GM21526 (cell line): Measurements from ENCODE around the gene ASTN2.
"Not testable (repeated sequence)": the region's sequence is repeated elsewhere in the genome, so short reads cannot be mapped to it uniquely, and the experiment has no call there.

Experiments
- ATAC-seq: cut with Tn5 transposase; IDR thresholded peaks from one replicate; pipeline ENCODE4 v1.9.1; 2021; ENCODE audit warnings: moderate library complexity; ENCODE audit not compliant: unreplicated experiment, low FRiP score

ASTN2 gene

DNA sequence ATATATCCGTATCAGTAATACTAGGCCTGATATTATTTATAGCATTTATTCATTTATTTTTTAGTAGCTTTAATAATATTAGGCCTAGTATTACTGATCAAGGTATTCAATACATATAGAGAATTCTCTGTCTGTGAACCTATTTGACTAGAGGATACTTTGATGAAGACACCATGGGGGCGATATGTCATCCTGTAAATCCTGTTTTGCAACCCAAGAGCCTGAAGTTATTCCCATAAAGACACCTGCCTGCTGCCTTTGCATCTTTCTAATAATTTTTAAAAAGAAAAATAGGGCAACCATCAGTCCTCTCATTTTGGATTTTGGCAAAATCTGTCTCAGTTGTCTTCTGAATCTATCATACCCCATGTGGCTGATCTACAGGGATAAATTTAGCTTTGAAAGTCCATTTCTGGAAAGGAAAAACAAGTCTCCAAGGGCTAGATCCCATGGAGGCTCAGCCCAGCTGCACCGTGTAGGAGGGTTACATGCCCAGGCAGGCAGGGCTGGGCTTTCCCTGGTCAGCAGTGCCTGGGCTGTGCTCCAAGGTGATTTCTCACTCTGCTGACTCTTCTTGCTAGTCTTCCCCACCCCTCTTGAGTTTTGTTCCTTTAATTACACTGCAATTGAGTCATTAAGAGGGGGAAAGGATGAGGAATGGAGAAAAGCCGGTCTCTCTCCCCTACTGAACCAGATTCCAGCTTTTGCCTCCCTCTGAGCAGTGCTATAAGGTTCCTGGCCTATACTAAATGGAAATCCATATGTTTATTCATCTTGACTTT is 558.8 kb downstream of the ASTN2 start:
- no peak for ATAC-seq

DNA sequence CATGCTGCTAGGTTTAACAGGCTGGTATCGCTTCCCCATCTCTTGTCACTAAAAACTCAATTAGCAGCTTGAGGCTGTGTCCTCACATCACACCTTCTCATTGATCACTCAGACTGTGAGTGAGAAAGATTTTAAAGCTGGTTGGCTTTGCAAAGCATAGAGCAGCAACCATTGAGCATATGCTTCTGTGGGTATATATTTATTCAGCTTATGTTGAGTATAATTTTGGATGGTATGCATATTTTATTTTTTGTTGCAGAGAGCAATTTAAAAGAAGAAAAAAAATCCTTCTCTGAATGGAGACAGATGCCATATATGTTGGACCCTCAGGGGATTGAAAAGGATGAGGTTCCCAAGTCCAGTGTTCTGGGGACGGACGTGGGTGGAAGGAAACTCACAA is 565.1 kb downstream of the ASTN2 start:
- no peak for ATAC-seq

DNA sequence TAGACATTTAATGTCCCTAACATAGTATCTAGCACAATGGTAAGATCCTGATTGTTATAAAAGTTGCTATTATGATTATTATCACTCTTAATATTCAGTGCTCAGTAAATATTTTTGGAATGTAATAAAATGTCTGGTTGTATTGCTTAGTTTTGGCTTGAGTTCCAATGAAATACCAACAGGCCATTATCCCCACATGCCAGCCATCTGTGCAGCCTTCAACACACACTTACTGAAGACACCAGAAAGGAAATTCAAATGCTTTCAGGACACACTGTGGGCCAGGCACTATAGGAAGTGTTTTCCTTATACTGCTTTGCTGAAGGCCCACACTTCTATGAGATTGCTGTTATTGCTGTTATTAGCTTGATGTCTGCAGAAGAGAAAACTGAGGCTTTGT is 570.2 kb downstream of the ASTN2 start:
- no peak for ATAC-seq

DNA sequence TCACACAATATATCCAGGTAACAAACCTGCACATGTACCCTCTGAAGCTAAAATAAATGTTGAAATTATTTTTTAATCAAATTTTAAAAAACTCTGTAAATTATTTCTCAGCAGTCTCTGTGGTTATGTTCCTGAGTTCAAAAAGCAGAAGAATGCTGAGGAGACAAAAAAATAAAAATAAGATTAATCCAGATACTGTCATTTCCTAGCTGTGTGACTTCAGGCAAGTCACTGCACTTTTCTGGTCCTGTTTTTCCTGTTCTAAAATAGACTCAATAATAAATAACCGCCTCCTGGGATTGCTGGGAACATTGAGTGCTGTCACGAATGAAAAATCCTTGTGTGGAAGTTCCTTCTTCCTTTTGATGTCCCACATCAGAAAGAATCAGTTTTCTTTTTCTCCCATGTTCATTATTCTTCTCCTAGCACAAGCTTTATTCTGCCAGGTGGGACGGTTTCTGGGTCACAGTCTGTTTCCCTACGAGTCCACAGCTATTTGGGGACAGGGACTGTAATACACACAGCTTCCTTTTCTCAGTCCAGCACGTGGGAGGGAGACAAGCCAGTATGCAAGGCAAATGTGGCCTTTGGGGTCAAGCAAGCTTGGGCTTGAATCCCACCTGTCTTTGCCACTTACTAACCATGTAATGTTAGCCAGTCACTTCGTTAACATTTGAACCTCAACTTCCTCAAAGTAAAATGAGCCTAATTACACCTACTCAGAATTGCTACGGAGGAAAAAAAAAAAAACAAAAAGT is 570.8 kb downstream of the ASTN2 start:
- no peak for ATAC-seq

DNA sequence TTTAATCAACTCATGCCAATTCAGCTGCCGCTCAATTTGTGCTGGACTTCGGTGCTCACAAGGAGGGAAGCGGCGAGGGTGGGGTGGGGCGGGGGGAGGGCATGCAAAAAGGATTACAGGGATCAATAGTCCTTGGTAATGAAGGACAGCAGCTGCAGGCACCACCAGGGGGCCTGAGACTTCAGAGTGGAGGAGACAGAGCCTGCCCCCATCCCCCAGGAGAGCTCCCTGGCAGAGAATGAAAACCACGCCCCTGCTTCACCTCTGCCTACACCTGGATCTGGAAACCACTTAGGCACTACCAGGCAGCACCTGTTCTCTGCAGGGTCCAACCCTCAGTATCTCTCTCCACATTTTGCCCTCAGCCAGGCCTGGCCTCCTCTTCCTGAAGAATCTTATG is 572.2 kb downstream of the ASTN2 start:
- ATAC-seq, result no peak

DNA sequence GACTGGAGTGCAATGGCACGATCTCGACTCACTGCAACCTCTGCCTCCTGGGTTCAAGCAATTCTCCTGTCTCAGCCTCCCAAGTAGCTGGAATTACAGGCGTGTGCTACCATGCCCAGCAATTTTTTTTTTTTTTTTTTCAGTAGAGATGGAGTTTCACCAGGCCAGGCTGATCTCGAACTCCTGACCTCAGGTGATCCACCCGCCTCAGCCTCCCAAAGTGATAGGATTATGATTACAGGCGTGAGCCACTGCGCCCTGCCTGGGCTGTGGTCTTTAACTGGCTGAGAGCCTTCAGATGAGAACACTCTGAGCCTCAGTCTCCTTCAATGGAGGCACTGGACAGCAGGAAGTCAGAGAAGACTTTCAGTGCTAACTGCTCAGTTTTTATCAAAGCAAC is 576.4 kb downstream of the ASTN2 start:
- ATAC-seq, result not testable (repeated sequence)

DNA sequence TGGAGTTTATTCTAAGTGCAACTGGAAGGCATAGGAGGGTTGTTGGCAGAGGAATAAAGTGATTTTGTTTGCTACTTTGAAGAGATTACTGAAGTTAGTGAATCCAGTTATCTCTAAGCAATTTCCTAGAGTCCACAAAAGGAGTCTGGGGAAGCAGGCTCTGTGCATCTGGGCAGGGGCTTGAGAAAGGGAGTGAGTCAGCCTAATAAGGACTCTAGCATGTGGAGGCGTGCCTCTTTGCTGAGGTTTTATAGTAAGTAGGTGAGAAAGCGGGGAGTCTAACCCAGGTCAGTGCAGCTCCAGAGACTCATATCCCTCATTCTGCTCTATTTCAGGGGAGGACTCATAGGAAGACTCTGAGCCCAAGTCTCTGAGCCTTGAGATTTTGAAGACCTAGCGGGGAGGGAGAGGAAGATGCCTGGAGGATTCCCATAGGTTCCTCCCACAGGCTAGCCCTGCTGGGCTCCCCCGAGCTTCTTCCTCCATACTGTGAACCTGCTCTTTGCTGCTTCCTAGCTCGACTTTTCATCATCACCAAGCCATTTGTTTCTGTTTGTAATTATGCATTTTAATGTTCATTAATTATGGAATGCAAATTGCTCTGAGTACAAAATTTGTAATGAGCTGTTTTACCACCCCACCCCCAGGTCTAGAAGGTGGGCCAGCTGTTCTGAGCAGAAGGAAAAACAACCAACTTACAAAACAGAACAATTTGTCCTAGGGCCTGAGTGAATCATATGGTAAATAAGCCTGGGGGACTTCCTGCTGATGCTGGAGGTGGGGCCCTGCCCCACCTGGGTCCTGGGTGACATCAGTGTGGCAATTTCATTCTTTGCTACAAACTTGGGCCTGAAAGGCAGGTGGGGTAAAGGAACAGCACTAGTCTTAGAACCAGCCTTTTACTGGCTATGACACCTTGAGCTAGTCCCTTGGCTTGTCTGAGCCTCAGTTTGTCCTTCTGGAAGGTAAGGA is 577.6 kb downstream of the ASTN2 start:
- ATAC-seq, result no peak

DNA sequence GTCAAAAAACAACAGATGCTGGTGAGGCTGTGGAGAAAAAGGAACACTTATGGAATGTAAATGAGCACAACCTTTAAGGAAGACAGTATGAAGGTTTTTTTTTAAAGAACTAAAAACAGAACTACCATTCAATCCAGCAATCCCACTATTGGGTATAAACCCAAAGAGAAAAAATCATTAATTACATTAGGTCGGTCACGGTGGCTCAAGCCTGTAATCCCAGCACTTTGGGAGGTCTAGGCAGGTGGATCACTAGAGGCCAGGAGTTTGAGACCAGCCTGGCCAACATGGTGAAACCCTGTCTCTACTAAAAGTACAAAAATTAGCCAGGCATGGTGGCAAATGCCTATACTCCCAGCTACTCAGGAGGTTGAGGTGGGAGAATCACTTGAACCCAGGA is 584.5 kb downstream of the ASTN2 start:
- ATAC-seq, result not testable (repeated sequence)

DNA sequence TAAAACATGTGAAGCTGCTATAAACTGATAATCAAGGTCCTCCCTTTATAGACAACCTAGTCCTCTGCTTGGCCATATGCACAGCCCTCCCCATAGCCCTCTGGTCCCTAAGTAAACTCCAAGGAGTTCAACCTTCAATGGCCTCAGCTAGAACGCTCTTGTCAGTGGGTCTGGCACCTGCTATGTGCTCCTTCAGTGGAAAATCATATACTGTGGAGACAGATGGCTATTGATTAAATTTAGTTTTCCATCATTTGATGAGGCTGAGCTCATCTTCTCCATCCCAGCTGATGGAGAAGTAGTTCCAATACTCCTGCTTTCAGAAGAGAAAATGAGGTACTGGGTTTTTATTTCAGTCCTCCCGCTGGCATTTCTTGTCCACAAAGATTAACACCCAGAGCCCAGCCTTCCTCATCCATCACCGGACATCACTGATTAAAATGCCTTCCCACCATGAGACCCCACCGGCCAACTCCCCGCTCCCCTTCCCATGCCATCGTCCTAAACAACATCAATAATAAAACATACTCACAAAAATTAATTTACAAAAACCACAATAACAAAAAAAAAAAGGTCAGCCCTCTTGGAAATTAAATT is 593.1 kb downstream of the ASTN2 start:
- ATAC-seq, result no peak

DNA sequence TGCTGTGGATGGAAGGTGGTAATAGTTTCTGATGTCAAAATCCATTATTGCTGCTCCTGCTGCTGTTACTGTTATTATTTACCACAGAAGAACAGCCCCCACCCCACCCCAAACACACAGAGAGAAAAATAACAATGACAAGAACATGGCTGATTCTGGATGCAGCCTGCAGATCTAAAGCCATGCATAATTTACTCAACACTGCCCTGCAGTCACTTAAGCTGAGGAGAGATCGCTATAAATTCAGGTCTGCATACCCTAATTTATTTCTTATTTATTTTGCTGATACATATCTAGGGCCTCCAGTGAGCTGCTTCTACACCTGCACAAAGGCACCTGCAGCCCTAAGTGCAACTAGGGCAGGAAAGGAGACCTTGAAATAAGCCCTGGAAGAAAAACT is 595.7 kb downstream of the ASTN2 start:
- no peak for ATAC-seq

DNA sequence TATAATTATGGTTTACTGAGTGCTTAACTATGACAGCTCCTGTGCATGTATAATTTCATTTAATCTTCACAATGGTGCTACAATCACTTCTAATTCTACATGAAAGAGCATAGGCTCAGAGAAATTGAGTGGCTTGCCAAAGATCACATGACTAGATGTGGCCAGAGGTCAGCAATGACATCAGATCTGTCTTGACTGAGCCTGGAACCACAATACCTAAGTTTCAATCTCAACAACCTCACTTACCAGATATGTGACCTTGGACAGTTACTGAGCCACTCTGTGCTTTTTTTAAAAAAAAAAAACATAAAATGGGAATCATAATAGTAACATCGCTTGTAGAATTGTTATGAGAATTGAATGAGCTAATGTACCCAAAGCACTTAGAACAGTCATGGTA is 597.1 kb downstream of the ASTN2 start:
- ATAC-seq, result no peak

DNA sequence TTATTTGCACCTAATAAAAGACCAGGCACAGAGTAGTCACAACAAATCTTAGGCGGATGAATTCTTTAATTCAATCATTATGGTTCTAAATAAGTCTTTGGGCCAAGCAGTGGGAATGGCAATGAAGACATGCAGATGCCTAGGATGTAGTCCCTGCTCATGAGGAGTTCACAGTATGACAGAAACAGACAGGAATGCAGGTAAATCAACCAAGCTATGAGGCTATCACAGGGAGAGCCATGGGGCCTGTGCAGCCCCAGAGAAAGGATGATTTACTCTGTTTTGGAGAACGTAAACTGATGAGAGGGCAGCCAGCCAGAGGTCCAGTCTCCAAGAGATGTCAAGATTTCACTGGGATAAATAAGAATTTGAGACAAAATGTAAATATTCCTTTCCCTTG is 598.4 kb downstream of the ASTN2 start:
- no peak for ATAC-seq

DNA sequence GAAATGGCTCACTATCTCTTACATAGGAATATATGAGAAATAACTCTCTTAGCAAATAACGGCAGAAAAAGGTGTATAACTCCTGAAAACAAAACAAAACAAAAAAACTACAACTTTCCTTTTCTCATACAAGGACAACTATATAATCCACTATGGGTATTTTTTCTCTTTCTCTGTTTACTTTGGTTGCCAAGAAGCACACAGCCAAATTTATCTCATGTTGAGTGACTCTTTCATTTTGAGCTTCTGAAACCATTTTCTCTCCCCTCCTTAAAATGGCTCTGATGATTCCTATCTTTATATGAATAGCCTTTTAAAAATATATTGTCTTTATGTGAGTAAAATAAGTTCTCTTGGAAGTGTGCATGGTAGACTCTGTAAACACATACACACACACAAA is 599.0 kb downstream of the ASTN2 start:
- no peak for ATAC-seq

DNA sequence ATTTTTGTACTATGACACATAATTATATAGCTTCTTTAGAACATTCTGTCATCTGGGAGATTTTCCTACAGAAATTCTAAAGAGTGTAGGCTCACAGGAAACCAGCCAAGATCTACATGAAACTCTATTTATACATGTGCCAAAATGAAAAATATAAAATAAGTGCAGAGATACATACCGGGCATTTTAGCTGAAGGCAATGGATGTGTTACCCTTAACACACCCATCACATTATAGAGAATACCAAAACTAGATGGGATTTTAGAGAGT is 601.9 kb downstream of the ASTN2 start:
- ATAC-seq, result no peak

DNA sequence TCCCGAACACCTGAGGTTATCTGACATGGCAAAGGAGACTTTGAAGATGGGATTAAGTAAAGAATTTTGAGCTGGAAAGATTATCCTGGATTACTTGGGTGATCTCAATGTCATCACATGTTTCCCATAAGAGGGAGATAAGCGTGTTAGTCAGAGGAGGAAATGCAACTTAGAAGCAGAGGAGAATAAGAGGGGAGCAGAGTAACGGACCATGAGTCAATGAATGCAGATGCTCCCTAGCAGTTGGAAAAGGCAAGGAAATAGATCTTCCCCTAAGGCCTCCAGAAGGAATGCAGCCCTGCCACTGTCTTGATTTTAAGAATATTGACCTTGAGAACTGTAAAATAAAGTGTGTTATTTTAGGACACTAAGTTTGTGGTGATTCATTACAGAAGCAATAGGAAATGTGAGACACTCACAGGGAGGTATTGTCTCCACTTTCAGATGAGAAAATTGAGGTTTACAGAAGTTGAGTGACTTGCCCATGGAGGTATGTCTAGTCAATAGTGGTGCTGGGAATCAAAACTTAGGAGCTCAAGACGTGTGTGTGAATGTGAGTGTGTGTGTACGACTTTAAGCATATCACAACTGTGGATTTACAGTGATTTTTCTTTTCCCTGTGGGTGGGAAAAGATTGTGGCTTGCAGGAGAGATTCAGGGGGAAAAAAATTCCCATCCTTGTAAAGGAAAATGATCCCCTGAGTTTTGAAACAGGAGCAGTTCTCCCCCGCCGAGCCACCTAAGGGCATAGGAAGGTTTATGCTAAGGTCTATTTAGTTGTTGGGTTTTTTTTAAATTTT is 602.4 kb downstream of the ASTN2 start:
- no peak for ATAC-seq

DNA sequence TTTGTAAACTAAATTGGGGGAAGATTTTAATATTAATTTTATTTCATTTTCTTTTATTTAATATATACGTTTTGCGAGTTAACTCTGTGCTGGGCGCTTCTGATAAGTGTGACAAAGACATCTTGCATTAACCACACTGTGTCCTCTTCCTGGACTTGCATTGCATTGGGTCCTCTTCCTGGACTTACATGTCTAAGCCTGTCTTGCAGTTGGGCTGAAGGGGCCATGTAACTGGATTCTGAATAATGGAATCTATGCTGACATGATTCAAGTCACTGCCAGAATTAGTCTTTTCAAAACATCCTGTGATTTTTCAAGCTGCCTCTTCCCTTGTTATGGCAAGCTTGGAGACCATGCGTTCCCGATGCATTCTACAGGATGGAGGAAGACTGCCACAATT is 605.2 kb downstream of the ASTN2 start:
- no peak for ATAC-seq

DNA sequence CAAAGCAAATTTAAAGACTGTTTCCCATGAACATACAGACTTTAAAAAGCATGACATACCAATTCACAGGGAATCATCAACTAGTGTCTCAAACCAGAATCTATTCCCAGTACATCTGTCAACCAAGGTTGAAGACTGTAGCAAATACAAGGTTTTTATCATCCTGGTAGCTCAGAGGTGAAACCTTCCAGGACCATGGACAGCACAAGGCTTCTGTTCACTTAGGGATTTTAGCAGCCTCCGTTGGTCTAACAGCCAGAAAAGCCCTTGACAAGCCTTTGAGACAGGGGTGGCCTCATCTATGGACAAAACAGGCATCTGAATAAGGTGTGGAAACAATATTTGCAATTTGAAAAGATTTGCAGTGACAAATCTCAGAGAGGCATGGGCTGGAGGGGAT is 608.8 kb downstream of the ASTN2 start:
- no peak for ATAC-seq

DNA sequence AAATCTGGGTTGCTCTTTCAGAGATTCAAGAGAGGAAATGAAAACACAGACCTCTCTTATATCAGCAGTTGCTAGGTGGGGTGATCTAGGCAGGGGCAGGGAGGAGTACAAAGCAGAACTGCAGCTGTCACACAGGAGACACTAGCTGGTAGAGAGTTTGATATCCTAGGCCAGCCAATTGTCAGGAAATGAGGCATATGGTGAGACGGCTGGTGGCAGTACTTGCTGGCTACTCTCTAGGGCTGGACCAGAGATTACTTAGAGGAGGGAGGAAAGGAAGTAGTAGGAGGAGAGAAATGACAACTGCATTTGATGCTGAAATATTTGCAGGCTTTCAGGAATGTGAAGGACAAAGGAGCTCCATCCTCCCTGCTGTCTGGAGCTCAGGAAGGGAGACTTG is 614.0 kb downstream of the ASTN2 start:
- peak; percentile 85 for ATAC-seq

DNA sequence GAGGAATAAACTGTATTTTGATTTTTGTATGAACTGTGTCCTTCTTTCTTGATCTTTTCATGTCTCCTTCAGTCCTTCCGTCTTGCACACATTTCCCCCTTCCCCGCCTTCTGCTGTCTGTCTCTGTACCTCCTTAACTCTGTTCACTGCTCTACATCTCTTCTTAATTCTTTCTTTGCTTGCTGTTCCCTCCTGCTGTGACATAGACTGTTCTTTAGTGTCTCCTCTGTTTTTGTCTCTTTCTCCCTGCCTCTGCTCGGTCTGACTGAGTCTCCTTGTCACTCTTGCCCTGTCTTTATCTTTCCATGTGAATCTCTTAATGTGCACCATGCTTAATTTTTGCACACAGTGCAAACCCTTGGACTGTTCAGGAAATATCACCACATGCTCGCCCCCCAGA is 614.8 kb downstream of the ASTN2 start:
- no peak for ATAC-seq

DNA sequence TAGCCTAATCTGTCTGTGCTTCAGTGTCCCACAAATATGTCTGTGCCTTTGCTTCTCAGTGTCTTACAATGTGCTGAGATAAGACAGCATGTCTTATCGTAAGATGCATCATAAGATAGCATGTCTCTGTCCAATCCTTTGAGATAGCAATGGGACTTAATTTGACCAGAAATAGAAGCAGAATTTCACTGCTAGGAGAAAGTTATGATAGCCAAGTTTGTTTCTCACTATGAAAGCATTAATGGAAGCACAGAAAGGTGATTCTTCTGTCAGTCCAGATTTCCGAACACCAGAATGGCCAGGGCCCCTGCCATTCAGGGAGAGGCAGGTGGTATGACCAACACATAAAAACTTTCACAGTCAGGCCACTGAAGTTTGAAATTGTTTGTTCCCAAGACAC is 616.3 kb downstream of the ASTN2 start:
- ATAC-seq, result no peak
